Effector CD8-positive, alpha-beta T cell (primary cell): ENCODE results near the gene USP31.
"Not testable (repeated sequence)": the region's sequence is repeated elsewhere in the genome, so short reads cannot be mapped to it uniquely, and the experiment has no call there.

Experiments used
- DNase-seq: peaks from one replicate; lab custom pipeline; 2025; lab: John Stamatoyannopoulos, UW

The USP31 gene

DNA sequence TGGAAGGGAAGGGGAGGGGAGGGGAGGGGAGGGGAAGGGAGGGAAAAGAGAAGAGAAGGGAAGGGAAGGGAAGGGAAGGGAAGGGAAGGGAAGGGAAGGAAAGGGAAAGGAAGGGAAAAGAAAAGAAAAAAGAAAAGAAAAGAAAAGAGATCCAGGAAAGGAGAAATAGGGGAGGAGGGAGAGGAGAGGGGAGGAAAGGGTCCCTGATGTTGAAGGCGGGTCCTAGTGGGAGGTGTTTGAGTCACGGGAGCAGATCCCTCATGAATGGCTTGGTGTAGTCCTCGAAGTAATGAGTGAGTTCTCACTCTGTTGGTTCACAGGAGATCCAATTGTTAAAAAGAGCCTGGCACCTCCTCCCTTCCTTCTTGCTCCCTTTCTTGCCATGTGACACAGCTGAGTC, 6.9 kb upstream of the USP31 start:
- DNase-seq: no peak

DNA sequence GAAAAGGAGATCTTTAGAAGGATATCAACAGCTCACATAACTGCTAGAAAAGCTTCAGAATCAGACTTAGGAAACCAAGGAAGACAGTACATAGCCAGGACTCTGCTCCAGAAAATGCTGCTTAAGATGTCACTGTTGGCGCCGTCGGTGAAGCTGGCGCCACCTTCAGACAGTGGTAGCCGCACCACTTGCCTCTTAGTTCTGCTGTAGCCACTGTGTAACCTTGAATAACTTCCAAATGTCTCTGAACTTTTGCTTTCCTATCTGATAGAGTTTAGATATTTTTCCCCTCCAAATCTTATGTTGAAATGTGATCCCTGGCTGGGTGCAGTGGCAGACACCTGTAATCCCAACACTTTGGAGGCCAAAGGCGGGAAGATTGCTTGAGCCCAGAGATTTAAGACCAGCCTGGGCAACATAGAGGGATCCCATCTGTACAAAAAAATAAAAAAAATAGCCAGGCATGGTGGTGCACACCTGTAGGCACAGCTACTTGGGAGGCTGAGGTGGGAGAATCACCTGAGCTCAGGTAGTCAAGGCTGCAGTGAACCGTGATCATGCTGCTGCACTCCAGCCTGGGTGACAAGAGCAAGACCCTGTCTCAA, 6.3 kb upstream of the USP31 start:
- DNase-seq: no peak

DNA sequence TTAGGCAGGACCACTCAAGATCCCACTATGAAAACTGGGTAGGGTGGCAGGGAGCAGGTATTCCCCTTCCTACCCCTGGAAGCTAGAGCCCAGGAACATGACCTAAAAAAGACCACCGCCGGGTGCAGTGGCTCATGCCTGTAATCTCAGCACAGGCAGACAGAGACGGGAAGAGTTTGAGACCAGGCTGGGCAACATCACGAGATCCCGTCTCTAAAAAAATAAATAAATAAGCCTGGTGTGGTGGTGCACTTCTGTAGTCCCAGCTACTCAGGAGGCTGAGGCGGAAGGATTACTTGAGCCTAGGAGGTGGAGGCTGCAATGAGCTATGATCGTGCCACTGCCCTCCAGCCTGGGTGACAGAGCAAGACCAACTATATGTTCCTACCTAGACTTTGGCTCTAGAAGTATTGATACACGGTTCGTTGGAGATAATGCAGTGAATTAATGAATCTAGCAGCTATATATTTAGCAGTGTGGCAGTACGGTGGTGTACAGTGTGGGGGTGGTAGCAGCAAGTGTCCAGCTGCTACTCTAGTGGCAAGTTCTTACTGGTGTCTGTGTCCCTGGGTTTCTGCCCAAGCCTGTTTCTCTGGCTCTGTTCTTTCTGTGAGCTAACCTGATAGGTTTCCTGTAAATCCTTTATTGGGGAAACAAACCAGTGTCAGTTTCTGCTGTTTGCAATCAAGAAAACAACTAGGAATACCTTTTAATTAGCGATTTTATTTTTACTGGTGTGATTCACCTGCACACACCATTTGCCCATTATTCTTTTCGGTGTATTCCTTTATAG, 3.3 kb upstream of the USP31 start:
- no peak for DNase-seq

DNA sequence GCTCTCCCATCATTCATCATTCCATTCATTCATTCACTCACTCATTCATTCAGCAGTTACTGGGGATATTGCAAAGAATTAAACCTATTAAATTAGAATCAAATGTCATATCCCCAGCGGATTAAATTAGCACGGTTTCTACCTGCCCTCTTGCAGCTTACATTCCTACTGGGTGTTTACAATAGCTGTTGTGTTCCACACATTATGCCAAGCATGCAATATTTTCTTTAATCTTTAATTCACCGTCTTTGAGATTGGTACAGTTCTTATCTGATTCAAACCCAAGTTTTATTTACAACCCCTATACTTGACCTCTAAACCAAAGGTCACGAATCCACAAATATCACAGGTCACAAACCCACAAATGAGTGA, 727 bp upstream of the USP31 start:
- DNase-seq: no peak

DNA sequence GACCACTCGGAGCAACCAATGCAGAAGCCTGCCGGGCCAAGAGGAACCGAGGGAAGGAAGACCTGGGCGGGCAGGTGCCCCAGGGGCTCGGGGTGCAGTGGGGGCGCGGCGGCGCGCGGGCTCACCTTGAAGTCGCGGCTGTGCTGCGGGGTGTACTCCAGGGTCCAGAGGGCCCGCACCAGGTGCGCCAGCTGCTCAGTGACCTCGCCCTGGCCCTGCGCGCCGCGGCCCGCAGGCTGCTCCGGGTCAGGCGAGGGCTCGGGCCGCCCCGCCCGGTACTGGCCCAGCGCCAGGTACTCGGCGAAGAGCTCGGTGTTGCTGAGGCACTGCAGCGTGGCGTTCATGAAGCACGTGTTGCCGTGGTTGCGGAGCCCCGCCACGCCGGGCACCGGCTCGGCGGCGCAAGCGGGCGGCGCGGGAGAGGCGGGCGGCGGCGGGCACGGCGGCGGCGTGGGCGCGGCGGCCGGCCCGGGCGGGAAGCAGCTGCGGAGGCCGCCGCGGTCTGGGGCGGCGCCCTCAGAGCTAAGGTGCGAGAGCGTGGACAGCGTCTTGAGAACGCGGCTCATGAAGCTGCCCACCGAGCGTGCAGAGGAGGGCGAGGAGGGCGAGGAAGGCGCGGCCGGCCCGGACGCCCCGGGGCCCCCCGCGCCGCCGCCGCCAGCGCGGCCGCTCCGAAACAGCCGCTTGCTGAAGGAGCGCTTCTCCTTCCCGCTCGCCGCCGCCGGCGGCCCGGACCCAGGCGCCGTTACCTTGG, 562 bp downstream of the USP31 start:
- peak; percentile 14 for DNase-seq

DNA sequence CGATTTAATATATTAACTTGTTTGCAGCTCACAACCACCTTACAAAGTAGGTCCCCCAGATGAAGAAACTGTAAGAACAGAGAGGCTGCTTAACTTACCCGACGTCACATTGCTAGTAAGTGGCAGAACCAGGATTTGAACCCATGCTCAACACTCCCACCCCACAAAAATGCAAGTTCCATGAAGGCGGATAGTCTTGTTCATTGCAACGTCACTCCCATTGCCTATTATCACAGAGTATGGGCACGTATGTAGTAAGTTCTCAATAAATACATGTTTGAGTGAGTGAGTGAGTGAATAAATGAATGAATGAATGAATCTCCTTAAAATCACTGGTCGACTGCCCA, 1.1 kb downstream of the USP31 start:
- no peak for DNase-seq

DNA sequence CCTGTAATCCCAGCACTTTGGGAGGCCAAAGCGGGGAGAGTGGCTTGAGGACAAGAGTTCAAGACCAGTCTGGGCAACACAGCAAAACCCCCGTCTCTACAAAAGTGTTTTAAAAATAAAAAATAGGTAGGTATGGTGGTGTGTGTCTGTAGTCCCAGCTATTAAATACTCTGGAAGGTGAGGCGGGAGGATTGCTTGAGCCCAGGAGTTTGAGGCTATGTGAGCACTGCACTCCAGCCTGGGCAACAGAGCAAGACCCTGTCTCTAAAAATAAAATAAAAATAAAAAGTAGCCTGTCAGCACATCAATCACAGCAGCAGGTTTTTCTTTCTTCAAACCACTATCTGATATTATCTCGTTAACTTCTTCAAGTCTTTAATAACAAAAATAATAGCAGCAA, 1.6 kb downstream of the USP31 start:
- no peak for DNase-seq

DNA sequence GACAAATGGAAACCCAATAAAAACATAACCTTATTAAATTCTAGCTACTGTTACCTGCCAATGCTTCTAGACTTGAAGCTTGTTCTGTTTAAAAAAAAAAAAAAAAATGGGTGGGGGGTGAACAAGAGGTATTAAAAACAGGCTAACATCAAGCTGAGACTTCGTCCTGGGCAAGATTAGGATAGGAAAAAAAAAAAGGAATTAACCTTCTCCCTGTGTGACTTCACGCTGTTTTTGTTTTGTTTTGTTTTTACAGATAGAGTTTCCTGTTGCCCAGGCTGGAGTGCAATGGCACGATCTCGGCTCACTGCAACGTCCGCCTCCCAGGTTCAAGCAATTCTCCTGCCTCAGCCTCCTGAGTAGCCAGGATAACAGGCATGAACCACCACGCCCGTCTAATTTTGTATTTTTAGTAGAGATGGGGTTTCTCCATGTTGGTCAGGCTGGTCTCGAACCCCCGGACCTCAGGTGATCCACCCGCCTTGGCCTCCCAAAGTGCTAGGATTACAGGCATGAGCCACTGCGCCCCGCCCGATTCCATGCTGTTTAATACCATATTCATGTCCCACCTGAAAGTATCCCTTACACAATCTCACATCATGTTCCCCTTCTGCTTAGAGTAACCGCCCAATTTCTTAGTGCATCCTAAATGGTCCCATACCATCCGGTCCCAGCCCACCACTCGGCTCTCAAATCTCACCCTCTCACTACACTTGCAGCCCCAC, 2.2 kb downstream of the USP31 start:
- DNase-seq: no peak

DNA sequence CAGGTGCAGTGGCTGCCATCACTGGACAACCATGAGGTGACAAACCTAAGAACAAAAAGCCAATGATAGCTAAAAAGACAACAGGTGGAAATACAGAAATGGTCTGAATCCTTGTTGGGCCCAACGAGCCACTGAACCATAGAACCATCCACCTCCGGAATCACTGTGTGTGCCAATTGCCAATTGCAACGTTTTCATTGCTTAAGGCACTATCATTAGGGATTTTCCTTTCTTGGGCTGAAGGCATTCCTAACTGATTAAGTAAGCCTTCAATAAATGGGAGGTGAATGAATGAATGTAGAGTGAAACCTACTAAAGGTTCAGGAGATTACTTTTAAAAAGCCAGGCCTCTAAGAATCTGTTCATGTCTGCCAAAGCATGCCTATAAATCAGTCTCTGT, 3.6 kb downstream of the USP31 start:
- DNase-seq: no peak

DNA sequence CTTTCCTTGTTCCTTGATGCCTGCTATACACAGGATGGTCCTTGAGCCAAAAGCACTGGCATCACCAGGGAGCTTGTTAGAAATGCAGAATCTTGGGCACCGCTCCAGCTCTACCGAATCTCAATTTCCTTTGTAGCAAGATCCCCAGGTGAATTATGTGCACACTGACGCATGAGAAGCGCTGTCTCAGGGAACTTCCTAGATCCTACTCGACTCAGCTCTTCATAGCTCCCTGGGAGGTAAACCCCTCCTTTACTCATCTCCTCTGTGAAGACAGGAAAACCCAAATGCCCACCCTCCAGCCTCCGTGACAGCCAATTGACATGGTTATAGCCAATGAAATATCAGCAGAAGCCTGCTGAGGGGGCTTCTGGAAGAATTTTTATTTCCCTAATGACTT, 4.1 kb downstream of the USP31 start:
- DNase-seq: no peak

DNA sequence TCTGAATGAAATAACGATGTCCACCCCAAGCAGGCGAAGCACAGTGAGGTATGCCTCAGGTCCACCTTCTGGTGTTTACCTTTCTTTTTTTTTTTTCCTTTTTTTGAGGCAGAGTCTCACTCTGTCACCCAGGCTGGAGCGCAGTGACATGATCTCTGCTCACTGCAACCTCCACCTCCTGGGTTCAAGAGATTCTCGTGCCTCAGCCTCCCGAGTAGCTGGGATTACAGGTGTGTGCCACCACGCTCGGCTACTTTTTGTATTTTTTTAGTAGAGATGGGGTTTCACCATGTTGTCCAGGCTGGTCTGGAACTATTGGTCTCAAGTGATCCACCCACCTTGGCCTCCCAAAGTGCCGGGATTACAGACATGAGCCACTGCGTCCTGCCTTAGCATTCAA, 4.9 kb downstream of the USP31 start:
- not testable (repeated sequence) for DNase-seq

DNA sequence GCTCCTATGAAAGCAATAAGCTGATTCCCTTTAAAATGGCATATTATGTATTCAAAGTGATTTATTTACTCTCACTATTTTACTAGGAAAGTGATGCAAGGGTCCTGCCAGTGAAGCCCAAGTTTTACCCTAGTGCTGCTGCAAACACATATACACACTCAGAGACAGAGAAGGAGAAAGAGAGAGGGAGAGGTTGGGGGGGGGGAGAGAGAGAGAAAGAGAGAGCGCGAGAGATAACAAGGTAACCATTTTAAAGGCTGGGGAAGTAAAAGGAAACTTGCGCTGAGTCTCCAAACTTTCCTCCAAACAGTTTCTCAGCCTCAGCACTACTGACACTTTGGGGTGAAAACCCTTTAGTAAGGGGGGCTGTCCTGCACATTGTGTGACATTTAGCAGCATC, 5.9 kb downstream of the USP31 start:
- DNase-seq: no peak

DNA sequence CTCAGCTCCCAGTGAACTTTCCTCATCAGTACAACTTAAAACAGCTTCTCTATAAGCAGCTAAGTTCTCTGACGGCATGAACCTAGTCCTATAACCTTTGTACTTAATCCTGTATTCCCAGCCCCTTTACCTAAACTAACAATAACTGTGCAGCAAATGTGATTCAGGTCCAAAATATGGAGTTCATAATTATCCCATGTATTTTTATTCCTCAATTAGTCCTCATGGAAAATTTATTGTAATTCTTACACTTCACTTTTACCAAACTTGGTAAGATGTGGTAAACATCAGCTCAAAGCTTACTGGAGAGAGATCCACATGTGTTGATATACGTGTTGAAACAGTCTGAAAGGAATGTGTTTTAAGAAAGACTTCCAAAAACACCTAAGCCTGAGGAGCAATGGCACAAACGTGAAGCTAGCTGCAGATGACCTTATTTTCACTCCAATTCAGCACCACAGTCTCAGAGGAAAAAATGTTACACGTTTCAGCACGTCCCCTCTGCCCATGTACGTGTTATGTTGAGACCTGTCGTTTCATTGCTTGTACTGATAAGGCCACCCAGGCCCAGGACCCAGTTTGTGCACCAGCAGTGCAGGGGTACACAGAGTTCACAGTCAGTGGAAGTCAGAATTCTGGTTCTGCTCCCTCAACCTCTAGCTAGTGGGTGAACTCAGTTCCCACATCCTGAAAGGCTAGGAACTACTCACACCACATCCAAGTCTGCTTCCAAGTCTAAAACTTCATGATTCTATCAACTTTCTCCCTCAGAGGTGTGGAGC, 7.1 kb downstream of the USP31 start:
- no peak for DNase-seq

DNA sequence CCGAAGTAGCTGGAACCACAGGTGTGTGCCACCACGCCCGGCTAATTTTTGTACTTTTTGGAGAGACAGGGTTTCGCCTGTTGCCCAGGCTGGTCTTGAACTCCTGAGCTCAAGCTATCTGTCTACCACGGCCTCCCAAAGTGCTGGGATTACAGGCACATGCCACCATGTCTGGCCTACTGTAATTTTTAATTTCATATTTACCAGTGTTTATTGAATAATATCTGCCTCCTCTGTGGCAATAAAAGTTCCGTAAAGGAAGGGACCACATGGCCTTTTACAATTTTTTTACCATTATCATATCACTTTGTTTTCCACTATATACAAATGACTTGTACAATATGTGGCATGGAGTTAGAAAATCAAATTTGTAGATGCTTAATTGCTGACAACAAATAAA, 7.8 kb downstream of the USP31 start:
- no peak for DNase-seq

DNA sequence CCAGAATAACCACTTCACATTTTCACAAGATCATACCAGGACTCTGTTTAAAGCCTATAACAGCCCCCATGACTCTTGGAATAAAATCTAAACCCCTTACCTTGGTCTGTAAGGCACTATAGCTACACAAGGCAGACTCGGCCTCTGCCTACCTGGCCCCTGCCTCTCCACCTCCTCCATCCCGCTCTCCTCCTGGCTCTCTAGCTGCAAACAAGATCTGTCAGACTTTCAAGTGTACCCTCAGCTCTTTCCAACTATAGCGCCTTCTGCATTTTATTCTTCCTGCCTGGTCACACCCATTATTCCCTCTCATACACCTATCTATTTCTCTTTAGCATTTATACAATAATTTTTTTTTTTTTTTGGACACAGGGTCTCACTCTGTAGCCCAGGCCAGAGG, 8.2 kb downstream of the USP31 start:
- DNase-seq: no peak

DNA sequence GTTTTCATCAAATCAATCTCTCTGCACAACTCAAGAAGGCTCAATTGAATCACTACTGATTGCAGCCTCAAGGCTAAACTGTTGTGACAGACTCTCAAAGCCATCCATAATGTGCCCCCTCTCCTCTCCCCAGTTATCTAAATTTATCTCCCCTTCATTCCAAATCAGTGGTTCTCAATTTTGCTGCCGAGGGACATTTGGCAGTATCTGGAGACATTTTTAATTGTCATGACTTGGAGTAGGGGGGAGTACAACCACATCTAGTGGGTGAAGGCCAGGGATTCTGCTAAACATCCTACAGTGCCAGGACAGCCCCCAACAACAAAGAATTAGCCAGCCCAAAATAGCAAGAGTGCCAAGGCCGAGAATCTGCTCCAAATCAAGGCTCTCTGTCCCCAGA, 9.1 kb downstream of the USP31 start:
- no peak for DNase-seq

DNA sequence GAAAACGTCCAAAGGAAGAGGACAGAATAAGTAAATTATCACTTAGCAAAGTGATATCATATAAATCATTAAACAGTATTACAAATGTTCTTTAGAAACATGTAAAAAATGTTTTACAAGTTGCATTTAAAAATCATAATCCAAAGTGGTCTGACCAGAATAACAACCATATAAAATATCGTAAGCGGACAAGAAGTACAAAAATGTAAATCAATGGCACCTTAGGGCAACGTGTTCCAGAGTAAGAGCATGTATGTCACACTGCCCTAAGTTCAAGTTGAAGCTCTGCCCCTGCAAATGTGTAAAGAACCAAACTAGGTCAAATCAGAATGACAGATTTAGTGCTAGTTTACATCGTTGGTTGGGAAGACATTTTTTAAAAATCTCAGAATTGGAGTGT, 11.4 kb downstream of the USP31 start:
- no peak for DNase-seq

DNA sequence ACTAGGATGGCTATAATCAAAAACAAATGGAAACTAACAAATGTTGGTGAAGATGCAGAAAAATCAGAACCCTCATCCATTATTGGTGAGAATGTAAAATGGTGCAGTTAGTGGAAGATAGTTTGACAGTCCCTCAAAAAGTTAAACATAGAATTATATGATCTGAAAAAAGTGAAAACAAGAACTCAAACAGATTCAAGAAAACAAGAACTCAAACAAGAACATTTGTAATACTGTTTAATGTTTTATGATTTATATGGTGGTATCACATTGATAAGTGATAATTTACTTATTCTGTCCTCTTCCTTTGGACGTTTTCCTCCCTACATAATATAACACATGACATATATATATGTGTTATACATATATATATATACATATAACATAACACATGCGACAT, 12.0 kb downstream of the USP31 start:
- no peak for DNase-seq

DNA sequence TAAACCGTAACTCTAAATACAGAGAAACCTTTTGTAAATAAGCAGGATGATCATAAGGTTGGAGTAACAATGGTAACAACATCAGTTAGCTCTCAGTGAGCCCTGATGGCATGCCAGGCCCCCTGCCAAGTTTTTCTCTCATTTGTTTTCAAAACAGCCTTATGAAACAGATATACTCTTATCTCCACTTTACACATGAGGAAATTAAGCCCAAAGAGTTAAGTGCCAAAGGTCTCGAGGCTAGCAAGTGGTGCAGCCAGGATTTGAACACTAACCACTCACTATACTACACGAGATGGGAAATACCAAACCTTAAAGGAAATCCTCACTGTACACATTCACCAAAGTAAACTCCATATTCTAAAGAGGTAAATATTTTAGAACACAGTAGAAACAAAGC, 15.0 kb downstream of the USP31 start:
- DNase-seq: no peak

DNA sequence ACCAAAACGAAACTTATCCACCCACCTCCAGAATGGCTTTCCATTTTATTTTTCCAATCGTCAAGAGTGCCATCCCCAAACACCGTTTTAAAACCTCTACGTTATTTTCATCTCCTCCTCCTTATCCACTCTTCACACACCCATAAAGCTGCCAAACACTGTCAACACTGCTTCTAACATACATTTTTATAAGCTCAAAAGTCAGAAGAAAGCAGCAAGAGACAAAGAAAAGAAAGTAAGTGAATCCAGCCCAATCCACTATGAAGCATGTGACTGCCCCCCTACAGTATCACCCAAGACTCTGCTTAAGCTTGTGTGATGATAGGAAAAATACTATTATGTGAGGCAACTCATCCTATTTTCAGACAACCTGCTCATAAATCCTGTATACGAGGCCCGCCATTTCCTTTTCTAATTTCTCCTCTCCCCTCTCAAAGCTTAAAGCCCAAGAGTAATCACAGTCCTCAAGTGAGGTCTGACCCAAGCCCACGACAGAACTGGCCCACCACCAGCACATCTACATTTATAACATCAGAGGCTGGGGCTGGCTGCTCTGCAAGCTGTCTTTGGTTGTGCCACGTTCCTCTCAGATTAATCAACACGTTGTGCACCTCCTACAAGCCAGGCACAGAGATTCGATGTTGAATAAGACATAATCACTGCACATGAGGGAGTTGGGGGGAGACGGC, 16.3 kb downstream of the USP31 start:
- DNase-seq: no peak

DNA sequence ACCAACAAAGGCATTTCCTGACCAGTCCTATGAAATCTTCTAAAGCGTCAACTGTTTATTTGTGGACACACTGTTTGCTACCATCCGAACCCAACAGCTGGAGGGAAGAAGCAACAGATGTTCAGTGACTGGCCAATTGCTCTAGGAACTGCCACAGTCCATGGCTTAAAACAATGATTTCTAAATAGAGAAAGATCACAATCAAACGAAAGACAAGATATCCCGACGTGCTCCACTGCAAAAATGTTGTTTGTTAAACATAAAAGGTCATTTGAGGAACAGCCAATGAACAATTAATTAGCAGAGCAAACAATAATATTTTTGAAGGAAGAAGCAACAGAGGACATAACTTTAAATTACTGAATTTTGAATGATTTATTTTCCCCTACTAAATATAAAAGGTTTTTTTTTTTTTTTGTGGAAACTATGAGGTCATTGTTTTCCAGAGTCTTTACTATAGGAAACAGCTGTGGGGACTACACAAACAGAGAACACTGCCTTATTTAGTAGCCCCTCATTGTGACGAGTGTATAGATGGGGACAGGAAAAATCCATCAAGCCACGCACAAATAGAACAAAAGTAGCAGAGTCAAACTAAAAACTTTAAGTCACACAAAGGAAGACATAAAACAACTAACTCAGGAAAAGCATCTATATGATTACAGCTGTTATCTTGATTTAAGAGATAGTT, 17.2 kb downstream of the USP31 start:
- no peak for DNase-seq
